SIG-M5 treated with dmso at 0.1 percent for 504 hours (cell line): ENCODE data around the gene HMCN1.

Source experiments
- DNase-seq: peaks from one replicate; lab custom pipeline; 2025; ENCODE audit not compliant: unreplicated experiment; lab: John Stamatoyannopoulos, UW

Gene HMCN1

GRCh38 chr1:185895208-185895900 is 161.2 kb downstream of the HMCN1 start:
- no peak for DNase-seq

- DNase-seq: no peak
These were observed 162.7 kb downstream of the HMCN1 start for GRCh38 chr1:185896863-185897262.

GRCh38 chr1:185906186-185906585 is 172.0 kb downstream of the HMCN1 start:
- no peak for DNase-seq

GRCh38 chr1:185907246-185907645 is 173.1 kb downstream of the HMCN1 start:
- no peak for DNase-seq

- DNase-seq: no peak
These were observed 177.8 kb downstream of the HMCN1 start for GRCh38 chr1:185911978-185912377.

GRCh38 chr1:185912504-185912903 is 178.3 kb downstream of the HMCN1 start:
- DNase-seq: no peak

GRCh38 chr1:185914089-185914488 is 179.9 kb downstream of the HMCN1 start:
- no peak for DNase-seq

GRCh38 chr1:185916861-185917260 is 182.7 kb downstream of the HMCN1 start:
- no peak for DNase-seq

- DNase-seq: peak; percentile 27
These were observed 183.5 kb downstream of the HMCN1 start for GRCh38 chr1:185917646-185918045.

GRCh38 chr1:185920602-185921001 is 186.4 kb downstream of the HMCN1 start:
- DNase-seq: no peak

GRCh38 chr1:185921636-185922035 is 187.4 kb downstream of the HMCN1 start:
- no peak for DNase-seq

GRCh38 chr1:185926588-185926987 is 192.4 kb downstream of the HMCN1 start:
- no peak for DNase-seq

- no peak for DNase-seq
These were observed 195.6 kb downstream of the HMCN1 start for GRCh38 chr1:185929776-185930175.

GRCh38 chr1:185931438-185931837 is 197.2 kb downstream of the HMCN1 start:
- DNase-seq: no peak

- DNase-seq: no peak
These were observed 199.4 kb downstream of the HMCN1 start for GRCh38 chr1:185933580-185933979.

- DNase-seq: no peak
These were observed 200.4 kb downstream of the HMCN1 start for GRCh38 chr1:185934476-185935189.

GRCh38 chr1:185935360-185935759 is 201.2 kb downstream of the HMCN1 start:
- no peak for DNase-seq

GRCh38 chr1:185936641-185937040 is 202.4 kb downstream of the HMCN1 start:
- no peak for DNase-seq

GRCh38 chr1:185938396-185938795 is 204.2 kb downstream of the HMCN1 start:
- no peak for DNase-seq

- DNase-seq: no peak
These were observed 205.0 kb downstream of the HMCN1 start for GRCh38 chr1:185939142-185939541.

- DNase-seq: no peak
These were observed 208.8 kb downstream of the HMCN1 start for GRCh38 chr1:185942961-185943360.

GRCh38 chr1:185956881-185957280 is 222.7 kb downstream of the HMCN1 start:
- no peak for DNase-seq
